HEK293 (cell line): ENCODE data around the gene HPCAL1.

ENCODE experiments used
- CTCF ChIP-seq: fragments of 450-650 bp; formaldehyde crosslinking; IDR thresholded peaks from 2 replicates; pipeline ENCODE4 v1.5.1; 2016; ENCODE audit warnings: missing biosample characterization, missing genetic modification characterization
- ELK4 ChIP-seq: IDR thresholded peaks from 2 replicates; pipeline ENCODE4 v1.6.1; 2011; ENCODE audit warnings: mild to moderate bottlenecking, low read depth, low read length, borderline replicate concordance
- GLIS2 ChIP-seq: fragments of 450-650 bp; formaldehyde crosslinking; IDR thresholded peaks from 2 replicates; pipeline ENCODE4 v1.5.1; 2016; ENCODE audit warnings: missing biosample characterization, missing genetic modification characterization
- SETDB1 ChIP-seq: IDR thresholded peaks from one replicate; pipeline ENCODE4 v1.6.1; 2017; ENCODE audit warnings: mild to moderate bottlenecking, low read length, moderate library complexity, mixed read lengths; ENCODE audit not compliant: insufficient read length
- ZEB2 ChIP-seq: fragments of 450-650 bp; formaldehyde crosslinking; IDR thresholded peaks from 2 replicates; pipeline ENCODE4 v1.5.1; 2016; ENCODE audit warnings: missing biosample characterization, missing genetic modification characterization
- ZNF114 ChIP-seq: fragments of 450-650 bp; formaldehyde crosslinking; IDR thresholded peaks from 2 replicates; pipeline ENCODE4 v1.5.0; 2017; ENCODE audit warnings: missing biosample characterization, missing genetic modification characterization
- ZNF175 ChIP-seq: fragments of 450-650 bp; formaldehyde crosslinking; IDR thresholded peaks from 2 replicates; pipeline ENCODE4 v1.5.1; 2016; ENCODE audit warnings: missing biosample characterization, missing genetic modification characterization
- ZNF24 ChIP-seq: fragments of 450-650 bp; formaldehyde crosslinking; IDR thresholded peaks from 2 replicates; pipeline ENCODE4 v1.5.1; 2016; ENCODE audit warnings: missing biosample characterization, missing genetic modification characterization
- ZNF501 ChIP-seq: fragments of 450-650 bp; formaldehyde crosslinking; IDR thresholded peaks from 2 replicates; pipeline ENCODE4 v1.5.1; 2016; ENCODE audit warnings: missing biosample characterization, missing genetic modification characterization
- ZNF677 ChIP-seq: fragments of 450-650 bp; IDR thresholded peaks from 2 replicates; pipeline ENCODE4 v1.5.0; 2018; ENCODE audit warnings: missing biosample characterization, mild to moderate bottlenecking, missing genetic modification characterization, moderate library complexity

GRCh38 chr2:10415640-10416039 lies 112.9 kb downstream of the HPCAL1 start:
- TF ChIP-seq ZNF175 (tag by site-specific recombination) = no peak
- no peak for TF ChIP-seq ZNF677
- no peak for TF ChIP-seq GLIS2 (tag by site-specific recombination)
- TF ChIP-seq CTCF = no peak
- TF ChIP-seq ZNF24 (tag by site-specific recombination) = no peak
- no peak for TF ChIP-seq ZNF114
- TF ChIP-seq ZEB2 (tag by site-specific recombination) = no peak
- no peak for TF ChIP-seq ELK4
- no peak for TF ChIP-seq SETDB1
- TF ChIP-seq ZNF501 (tag by site-specific recombination) = no peak
